KMS-11 (cell line): ENCODE measurements around the gene FNDC3B.

Experiments
- H2AFZ ChIP-seq: fragments of 200-600 bp; sonication (generic); 2 replicates; pipeline ENCODE4 v1.6.1; 2016; ENCODE audit warnings: antibody characterized with exemption, mixed run types, low read depth
- H3K27ac ChIP-seq: fragments of 200-600 bp; sonication (generic); 2 replicates; pipeline ENCODE4 v1.6.1; 2016; ENCODE audit warnings: mild to moderate bottlenecking, mixed run types
- H3K27me3 ChIP-seq: fragments of 200-600 bp; sonication (generic); 2 replicates; pipeline ENCODE4 v1.6.1; 2017; ENCODE audit warnings: mild to moderate bottlenecking, low read depth, mixed run types, moderate library complexity; ENCODE audit not compliant: insufficient read depth
- H3K36me3 ChIP-seq: fragments of 200-600 bp; sonication (generic); 2 replicates; pipeline ENCODE4 v1.6.1; 2017; ENCODE audit warnings: mild to moderate bottlenecking, mixed run types; ENCODE audit not compliant: insufficient read depth
- H3K4me1 ChIP-seq: fragments of 200-600 bp; sonication (generic); 2 replicates; pipeline ENCODE4 v1.6.1; 2016; ENCODE audit warnings: mild to moderate bottlenecking, low read depth, mixed run types; ENCODE audit not compliant: poor library complexity, severe bottlenecking
- H3K4me2 ChIP-seq: fragments of 200-600 bp; sonication (generic); 2 replicates; pipeline ENCODE4 v1.7.0; 2016; ENCODE audit warnings: mild to moderate bottlenecking, mixed run types
- H3K4me3 ChIP-seq: fragments of 200-600 bp; sonication (generic); IDR thresholded peaks from 2 replicates; pipeline ENCODE4 v1.6.1; 2017; ENCODE audit warnings: low read depth, low read length, mixed read lengths; ENCODE audit not compliant: insufficient read depth
- H3K79me2 ChIP-seq: fragments of 200-600 bp; sonication (generic); 2 replicates; pipeline ENCODE4 v1.6.1; 2016; ENCODE audit warnings: low read depth, mixed run types; ENCODE audit not compliant: insufficient read depth
- H3K9ac ChIP-seq: fragments of 200-600 bp; sonication (generic); 2 replicates; pipeline ENCODE4 v1.6.1; 2016; ENCODE audit warnings: mild to moderate bottlenecking, mixed run types
- H4K20me1 ChIP-seq: fragments of 200-600 bp; sonication (generic); 2 replicates; pipeline ENCODE4 v1.6.1; 2016; ENCODE audit warnings: mild to moderate bottlenecking, mixed run types; ENCODE audit not compliant: insufficient read depth
- TF ChIP-seq, protein P1 (sequence below): fragments of 200-600 bp; sonication (generic); conservative IDR thresholded peaks from 2 replicates; pipeline ENCODE4 v1.6.1; 2017; ENCODE audit warnings: low read depth, mild to moderate bottlenecking, antibody characterized with exemption, low read length, moderate library complexity, mixed read lengths

Gene FNDC3B

DNA sequence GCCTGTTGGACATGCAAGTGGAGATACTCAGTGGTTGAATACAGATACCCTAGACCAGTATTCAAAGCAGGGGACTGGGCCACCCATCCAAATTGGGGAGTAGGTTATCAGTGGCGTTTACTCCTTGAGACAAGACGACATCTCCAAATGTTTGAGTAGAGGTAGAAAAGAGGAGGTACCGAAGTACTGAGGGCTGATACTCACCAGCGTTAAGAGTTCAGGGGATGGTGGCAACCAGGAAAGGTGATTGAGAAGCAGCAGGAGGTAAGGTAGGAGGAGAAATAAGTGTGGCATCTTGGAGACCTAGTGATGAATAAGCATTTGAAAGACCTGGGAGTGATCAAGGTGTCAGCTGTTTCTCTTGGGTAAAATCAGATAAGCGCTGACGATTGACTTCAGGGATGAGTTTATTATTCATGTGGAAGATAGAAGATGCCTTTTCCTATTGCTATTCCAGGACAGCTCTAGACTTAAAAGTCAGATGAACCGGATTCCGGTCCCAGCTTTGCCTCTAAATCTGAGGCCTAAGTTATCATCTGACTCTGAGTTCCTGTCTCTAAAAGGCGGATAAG is 312.6 kb downstream of the FNDC3B start:
- peaks cover 5% of the 10 kb centered on the region; the same call in 1 of the 2 replicates for H3K36me3 ChIP-seq
- H3K27me3 ChIP-seq: no peaks in the 10 kb centered on the region
- H4K20me1 ChIP-seq: no peaks in the 10 kb centered on the region
- no peak overlapping the region for H2AFZ ChIP-seq
- H3K9ac ChIP-seq: no peak overlapping the region
- TF ChIP-seq, protein P1, sequence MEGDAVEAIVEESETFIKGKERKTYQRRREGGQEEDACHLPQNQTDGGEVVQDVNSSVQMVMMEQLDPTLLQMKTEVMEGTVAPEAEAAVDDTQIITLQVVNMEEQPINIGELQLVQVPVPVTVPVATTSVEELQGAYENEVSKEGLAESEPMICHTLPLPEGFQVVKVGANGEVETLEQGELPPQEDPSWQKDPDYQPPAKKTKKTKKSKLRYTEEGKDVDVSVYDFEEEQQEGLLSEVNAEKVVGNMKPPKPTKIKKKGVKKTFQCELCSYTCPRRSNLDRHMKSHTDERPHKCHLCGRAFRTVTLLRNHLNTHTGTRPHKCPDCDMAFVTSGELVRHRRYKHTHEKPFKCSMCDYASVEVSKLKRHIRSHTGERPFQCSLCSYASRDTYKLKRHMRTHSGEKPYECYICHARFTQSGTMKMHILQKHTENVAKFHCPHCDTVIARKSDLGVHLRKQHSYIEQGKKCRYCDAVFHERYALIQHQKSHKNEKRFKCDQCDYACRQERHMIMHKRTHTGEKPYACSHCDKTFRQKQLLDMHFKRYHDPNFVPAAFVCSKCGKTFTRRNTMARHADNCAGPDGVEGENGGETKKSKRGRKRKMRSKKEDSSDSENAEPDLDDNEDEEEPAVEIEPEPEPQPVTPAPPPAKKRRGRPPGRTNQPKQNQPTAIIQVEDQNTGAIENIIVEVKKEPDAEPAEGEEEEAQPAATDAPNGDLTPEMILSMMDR: no peak
- H3K79me2 ChIP-seq: no peaks in the 10 kb centered on the region
- H3K4me2 ChIP-seq: no peak overlapping the region
- no peaks in the 10 kb centered on the region for H3K4me1 ChIP-seq
- H3K27ac ChIP-seq: no peak overlapping the region
- no peak overlapping the region for H3K4me3 ChIP-seq

DNA sequence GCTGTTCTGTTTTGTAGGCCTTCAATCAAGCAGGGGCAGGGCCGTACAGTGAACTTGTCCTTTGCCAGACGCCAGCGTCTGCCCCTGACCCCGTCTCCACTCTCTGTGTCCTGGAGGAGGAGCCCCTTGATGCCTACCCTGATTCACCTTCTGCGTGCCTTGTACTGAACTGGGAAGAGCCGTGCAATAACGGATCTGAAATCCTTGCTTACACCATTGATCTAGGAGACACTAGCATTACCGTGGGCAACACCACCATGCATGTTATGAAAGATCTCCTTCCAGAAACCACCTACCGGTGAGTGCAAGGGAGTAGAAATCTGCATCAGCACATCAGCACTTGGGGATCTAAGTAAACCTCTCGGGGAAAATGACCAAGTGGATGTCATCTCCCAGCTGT is 313.4 kb downstream of the FNDC3B start:
- no peaks in the 10 kb centered on the region for H3K79me2 ChIP-seq
- no peak overlapping the region for H2AFZ ChIP-seq
- peaks cover 8% of the 10 kb centered on the region; the same call in 1 of the 2 replicates for H3K36me3 ChIP-seq
- H4K20me1 ChIP-seq: no peaks in the 10 kb centered on the region
- H3K9ac ChIP-seq: no peak overlapping the region
- no peak overlapping the region for H3K4me3 ChIP-seq
- H3K27ac ChIP-seq: no peak overlapping the region
- no peaks in the 10 kb centered on the region for H3K27me3 ChIP-seq
- no peak overlapping the region for H3K4me2 ChIP-seq
- TF ChIP-seq, protein P1: no peak
- no peaks in the 10 kb centered on the region for H3K4me1 ChIP-seq

DNA sequence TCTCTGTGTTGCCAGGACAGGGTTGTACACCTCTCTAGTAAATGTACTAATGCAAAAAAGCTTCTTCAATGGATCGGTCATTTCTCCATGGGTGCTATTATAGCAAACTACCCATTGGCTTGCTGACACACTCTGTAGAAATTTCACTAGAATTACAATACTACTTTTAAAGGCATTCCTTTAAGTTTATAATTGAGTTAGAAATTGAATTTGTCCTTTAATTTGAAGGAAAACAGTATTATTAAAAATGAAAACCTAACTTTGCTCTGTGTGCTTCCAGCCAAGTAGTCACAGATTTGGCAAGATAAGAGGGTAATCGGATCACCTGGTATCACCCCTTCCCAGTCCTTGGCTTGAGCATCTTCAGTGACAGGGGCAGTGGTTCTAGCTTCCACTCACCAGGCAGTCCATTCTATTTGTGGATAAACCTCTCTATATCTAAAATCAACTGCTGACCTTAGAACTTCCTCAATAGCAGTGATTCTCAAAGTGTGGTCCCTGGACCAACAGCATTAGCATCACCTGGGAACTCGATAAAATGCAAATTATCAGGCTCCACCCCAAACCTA is 315.6 kb downstream of the FNDC3B start:
- Histone ChIP-seq H3K4me3 (no peak overlapping the region), H3K27me3 (no peaks in the 10 kb centered on the region), H4K20me1 (no peaks in the 10 kb centered on the region), H3K9ac (no peak overlapping the region), H3K4me2 (no peak overlapping the region), H3K79me2 (no peaks in the 10 kb centered on the region), H3K36me3 (peaks cover 8% of the 10 kb centered on the region; the same call in 1 of the 2 replicates), H3K4me1 (no peaks in the 10 kb centered on the region), H3K27ac (no peak overlapping the region), H2AFZ (no peak overlapping the region)
- TF ChIP-seq, protein P1: no peak

DNA sequence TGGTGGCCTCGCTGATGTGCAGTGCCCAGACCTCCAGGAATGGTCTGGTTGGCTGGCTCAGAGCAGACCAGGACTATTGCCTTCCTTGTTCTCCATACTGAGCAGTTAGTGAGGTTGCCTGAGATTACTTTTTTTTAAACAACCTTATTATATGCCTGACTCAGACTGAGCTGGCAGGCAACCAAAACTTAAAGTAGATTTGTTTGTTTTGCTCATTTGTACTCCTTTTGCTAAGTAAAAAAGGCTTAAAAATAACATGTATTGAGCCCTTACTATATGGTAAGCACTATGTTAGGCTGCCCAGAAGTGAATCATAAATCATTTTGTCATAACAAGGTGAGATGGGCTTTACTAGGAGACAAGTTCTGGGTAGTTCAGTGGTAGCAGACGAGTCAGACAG is 316.5 kb downstream of the FNDC3B start:
- H3K79me2 ChIP-seq: no peaks in the 10 kb centered on the region
- no peak overlapping the region for H3K27ac ChIP-seq
- no peaks in the 10 kb centered on the region for H3K27me3 ChIP-seq

More for the DNA sequence above, 316.5 kb downstream of the FNDC3B start:
- Histone ChIP-seq H3K4me1 (no peaks in the 10 kb centered on the region), H3K9ac (no peak overlapping the region), H3K36me3 (peaks cover 8% of the 10 kb centered on the region; the same call in 1 of the 2 replicates), H3K4me3 (no peak overlapping the region), H4K20me1 (no peaks in the 10 kb centered on the region), H3K4me2 (no peak overlapping the region), H2AFZ (no peak overlapping the region)
- TF ChIP-seq, protein P1: no peak
